ENCODE measurements around the gene ACSM2A.
"Not testable (repeated sequence)": the region's sequence is repeated elsewhere in the genome, so short reads cannot be mapped to it uniquely, and the experiment has no call there.

The ACSM2A gene

GRCh38 chr16:20460313-20460712 lies 9.0 kb downstream of the ACSM2A start:
- DNase-seq = not testable (repeated sequence)

- DNase-seq = not testable (repeated sequence)
These were observed 17.6 kb downstream of the ACSM2A start for GRCh38 chr16:20468954-20469353.

- DNase-seq = peak; percentile 5
These were observed 18.6 kb downstream of the ACSM2A start for GRCh38 chr16:20469930-20470329.

GRCh38 chr16:20470732-20471131 lies 19.4 kb downstream of the ACSM2A start:
- not testable (repeated sequence) for DNase-seq

GRCh38 chr16:20477188-20477744 lies 25.9 kb downstream of the ACSM2A start:
- not testable (repeated sequence) for DNase-seq

- DNase-seq = not testable (repeated sequence)
These were observed 32.7 kb downstream of the ACSM2A start for GRCh38 chr16:20483989-20484388.

- no peak for DNase-seq
These were observed 33.4 kb downstream of the ACSM2A start for GRCh38 chr16:20484726-20485125.

- DNase-seq = no peak
These were observed 34.1 kb downstream of the ACSM2A start for GRCh38 chr16:20485408-20485807.

GRCh38 chr16:20490994-20491393 lies 39.7 kb downstream of the ACSM2A start:
- not testable (repeated sequence) for DNase-seq

- DNase-seq = not testable (repeated sequence)
These were observed 40.1 kb downstream of the ACSM2A start for GRCh38 chr16:20491448-20491847.

- DNase-seq = no peak
These were observed 53.1 kb downstream of the ACSM2A start for GRCh38 chr16:20504418-20504817.

- DNase-seq = no peak
These were observed 56.0 kb downstream of the ACSM2A start for GRCh38 chr16:20507280-20507679.

GRCh38 chr16:20510323-20510722 lies 59.0 kb downstream of the ACSM2A start:
- no peak for DNase-seq

- no peak for DNase-seq
These were observed 64.4 kb downstream of the ACSM2A start for GRCh38 chr16:20515688-20516090.

GRCh38 chr16:20517149-20517548 lies 65.8 kb downstream of the ACSM2A start:
- DNase-seq = no peak

GRCh38 chr16:20519231-20519630 lies 67.9 kb downstream of the ACSM2A start:
- no peak for DNase-seq

- no peak for DNase-seq
These were observed 68.8 kb downstream of the ACSM2A start for GRCh38 chr16:20520103-20520502.

GRCh38 chr16:20531795-20532194 lies 80.5 kb downstream of the ACSM2A start:
- DNase-seq = not testable (repeated sequence)

- DNase-seq = not testable (repeated sequence)
These were observed 81.0 kb downstream of the ACSM2A start for GRCh38 chr16:20532284-20532792.

GRCh38 chr16:20536669-20537068 lies 85.3 kb downstream of the ACSM2A start:
- DNase-seq = not testable (repeated sequence)
